NAMALWA (cell line): Measurements from ENCODE around the gene SERPINE3.

ENCODE experiments used
- DNase-seq: peaks from one replicate; pipeline ENCODE4 v3.0.0-alpha.2; 2015; ENCODE audit warnings: low spot score

Gene SERPINE3

GRCh38 chr13:51328488-51328887 lies 11.0 kb upstream of the SERPINE3 start:
- no peak for DNase-seq

DNA sequence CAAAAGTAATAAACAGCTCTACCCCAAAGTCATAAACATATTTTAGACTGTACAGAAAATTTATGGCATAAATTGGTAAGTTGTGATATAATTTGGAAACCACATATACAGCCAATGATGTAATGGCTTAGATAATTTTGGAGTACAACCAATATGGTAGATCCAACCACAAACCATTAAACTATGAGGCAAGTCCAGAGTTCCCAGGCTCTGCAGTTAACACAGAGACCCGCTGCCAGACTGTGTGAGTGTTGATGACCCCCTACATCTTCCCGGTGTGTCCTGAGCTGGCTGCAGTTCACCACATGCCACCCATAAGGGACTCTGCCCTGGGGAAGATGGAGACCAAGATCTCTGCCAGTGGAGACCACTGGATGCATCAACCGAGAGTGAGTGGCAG lies 9.9 kb upstream of the SERPINE3 start:
- DNase-seq: no peak

- DNase-seq: no peak
Observed at GRCh38 chr13:51330791-51331190, 8.7 kb upstream of the SERPINE3 start.

DNA sequence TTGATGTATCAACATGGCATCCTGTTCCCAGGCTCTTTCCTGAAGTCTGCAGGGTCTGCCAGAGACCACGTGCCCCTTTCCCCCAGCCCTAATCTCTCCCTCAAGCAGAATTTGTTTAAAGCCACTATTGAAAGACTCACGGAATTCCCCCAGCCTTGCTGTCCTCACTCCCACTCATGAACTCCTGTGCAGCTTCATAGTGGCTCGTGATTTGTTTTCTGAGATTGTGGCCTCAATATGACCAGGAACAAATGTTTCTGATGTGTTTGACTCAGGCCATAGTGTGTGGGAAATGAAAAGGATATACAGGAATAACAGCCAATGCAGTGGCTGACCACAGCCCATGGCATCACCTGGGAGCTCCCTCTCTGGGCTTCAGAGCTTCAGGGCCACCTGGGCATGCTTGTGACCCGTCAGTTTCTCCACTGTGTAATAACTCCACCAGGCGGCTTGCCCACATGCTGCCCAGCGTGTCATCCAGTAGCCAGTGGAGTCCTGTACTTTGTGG lies 8.1 kb upstream of the SERPINE3 start:
- DNase-seq: no peak

- DNase-seq: no peak
Observed at GRCh38 chr13:51332566-51333361, 6.7 kb upstream of the SERPINE3 start.

DNA sequence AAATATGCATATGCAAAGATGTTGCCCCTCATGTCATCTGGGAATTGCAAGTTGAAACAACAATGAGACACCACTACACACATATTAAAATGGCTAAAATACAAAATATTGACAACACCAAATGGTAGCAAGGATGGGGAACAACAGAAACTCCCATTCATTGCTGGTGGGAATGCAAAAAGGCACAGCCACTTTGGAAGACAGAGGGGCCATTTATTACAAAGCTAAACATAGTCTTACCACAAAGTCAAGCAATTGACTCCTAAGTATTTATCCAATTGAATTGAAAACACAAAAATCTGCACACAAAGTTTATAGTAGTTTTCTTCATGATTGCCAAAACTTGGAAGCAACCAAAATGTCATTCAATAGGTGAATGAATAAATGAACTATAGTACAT lies 6.1 kb upstream of the SERPINE3 start:
- DNase-seq: no peak

DNA sequence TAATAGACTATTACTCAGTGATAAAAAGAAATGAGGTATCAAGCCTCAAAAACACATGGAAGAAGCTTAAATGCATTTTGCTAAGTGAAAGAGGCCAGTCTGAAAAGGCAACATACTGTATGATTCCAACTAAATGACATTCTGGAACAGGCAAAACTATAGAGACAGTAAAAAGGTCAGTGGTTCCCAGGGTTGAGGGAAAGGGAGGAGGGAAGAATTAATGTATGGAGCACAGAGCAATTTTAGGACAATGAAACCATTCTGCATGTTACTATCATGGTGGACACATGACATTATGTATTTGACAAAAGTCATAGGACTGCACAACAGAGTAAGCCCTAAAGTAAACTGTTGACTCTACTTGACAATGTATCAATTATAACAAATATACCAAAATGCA lies 5.7 kb upstream of the SERPINE3 start:
- no peak for DNase-seq

DNA sequence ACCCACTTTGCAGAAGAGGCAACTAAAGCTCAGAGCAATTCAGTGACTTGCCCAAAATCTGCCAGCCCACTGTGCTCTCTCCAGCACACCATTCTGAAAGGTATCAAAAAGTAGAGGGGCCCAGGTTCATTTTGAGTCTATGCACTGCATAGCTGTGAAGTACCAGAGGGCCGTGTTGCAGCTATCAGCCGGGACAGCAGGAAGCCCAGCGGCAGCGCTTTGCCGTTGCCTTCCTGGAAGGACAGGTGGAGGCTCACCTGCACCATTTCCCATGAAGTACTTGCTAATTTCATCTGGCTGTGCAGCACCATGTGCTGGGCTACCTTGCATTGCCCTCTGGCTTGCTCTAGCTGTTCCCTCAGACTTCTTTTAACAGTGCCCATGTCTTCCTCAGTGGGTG lies 2.7 kb upstream of the SERPINE3 start:
- DNase-seq: no peak

DNA sequence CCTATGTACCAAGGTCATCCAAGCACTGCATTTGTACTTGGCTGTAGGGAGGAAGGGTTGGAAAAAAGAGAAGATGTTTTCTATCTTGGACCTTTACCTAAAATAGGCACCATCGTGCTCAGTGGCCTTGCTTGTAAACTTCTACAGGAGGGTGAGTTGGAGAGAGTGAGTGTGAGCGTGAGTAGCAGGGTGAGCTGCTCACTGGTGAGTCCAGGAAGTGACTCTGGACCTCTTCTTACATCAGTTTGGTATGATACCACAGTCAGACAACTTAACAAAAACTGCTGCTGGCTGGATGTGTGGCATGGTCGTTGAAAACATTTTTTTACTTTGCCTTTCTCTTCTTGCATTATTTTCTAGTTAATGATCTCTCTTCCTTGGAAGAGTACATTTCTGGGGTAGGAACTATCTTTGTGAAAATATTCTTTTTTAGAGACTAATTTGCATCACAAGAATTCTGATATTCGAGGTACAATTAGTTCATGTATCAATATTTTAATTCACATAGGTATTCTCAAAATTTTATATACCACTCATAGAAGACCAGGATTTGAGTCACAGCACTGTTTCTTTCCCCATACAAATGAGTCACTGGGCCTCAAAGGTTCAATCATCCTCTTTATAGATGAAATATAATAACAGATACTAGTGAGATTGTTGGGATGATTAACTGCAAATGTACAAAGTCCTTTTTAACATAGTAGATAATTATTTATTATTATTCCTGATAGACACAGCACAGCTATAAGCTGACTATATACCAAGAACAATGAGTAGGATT lies 651 bp downstream of the SERPINE3 start:
- DNase-seq: no peak

- DNase-seq: no peak
Observed at GRCh38 chr13:51341232-51341631, 1.7 kb downstream of the SERPINE3 start.

GRCh38 chr13:51341791-51342190 lies 2.3 kb downstream of the SERPINE3 start:
- no peak for DNase-seq

DNA sequence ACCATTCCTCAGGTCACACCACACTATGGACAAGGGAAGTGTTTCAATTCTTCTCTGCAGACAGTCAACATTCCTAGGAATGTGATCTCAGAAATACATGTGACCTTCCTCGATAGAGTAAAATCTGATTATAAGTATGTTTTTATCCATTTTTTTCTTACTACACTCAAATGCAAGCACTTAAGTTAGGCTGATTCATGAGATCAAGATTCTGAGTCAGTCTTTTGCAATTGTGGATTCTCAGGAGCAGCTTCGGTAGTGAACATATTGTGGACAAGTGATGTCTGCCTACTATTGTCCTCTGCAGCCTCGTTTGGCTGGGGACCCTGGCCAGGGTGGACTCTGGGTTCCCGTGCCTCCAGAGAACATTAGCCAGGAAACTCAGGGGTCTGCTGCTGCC lies 3.2 kb downstream of the SERPINE3 start:
- no peak for DNase-seq

GRCh38 chr13:51343475-51343874 lies 4.0 kb downstream of the SERPINE3 start:
- DNase-seq: no peak

GRCh38 chr13:51346397-51346796 lies 6.9 kb downstream of the SERPINE3 start:
- no peak for DNase-seq

DNA sequence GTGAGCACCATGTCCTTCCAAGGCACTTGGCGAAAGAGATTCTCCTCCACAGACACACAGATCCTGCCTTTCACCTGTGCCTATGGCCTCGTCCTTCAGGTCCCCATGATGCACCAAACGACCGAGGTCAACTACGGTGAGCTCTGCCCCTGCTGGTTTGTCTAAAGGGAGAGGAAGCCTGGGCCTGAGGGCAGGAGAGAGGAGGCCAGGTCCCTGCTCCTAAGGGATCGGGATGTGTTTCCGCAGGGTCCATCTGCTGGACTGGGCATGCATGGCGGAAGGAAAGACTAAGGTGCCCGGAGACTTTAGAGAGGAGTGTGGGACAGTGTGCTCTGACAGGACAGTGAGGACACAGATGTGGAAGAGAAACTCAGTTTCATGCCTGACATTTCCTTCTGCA lies 7.6 kb downstream of the SERPINE3 start:
- no peak for DNase-seq

DNA sequence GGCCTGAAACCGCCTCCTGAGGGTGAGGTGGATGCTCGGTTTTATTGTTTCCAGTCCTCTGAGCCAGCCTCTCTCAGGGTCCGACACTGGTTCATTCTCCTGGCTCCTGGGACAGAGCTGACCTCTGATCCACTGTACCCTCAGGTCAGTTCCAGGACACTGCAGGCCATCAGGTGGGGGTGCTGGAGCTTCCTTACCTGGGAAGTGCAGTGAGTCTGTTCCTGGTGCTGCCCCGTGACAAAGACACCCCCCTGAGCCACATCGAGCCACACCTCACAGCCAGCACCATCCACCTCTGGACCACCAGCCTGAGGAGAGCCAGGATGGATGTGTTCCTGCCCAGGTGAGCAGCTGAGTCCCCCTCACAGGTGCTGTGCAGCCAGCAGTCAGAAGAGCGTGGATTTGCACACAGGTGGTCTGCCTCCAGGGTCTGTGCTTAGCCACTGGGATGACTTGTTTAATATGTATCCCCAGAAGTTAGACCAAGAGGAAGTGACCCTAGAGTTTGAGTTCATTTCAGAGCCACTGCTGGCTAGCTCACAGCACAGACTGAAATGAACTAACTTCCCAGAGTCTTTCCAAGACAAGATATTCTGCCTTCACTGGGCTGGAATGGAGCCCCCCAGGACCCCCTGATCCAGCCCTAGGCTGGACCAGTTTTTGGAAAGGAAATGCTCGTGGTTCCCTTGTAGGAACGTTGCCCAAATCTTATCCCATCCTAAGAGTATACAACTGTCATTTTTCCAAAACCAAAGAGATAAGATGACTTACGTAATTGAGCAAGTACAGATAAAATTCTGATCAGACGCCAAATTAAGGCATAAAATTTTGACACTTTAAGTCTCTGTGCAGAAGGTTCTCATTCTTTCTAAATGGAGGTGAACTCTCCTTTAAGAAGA lies 8.8 kb downstream of the SERPINE3 start:
- no peak for DNase-seq

GRCh38 chr13:51349016-51349415 lies 9.5 kb downstream of the SERPINE3 start:
- no peak for DNase-seq

- DNase-seq: no peak
Observed at GRCh38 chr13:51355217-51355616, 15.7 kb downstream of the SERPINE3 start.

DNA sequence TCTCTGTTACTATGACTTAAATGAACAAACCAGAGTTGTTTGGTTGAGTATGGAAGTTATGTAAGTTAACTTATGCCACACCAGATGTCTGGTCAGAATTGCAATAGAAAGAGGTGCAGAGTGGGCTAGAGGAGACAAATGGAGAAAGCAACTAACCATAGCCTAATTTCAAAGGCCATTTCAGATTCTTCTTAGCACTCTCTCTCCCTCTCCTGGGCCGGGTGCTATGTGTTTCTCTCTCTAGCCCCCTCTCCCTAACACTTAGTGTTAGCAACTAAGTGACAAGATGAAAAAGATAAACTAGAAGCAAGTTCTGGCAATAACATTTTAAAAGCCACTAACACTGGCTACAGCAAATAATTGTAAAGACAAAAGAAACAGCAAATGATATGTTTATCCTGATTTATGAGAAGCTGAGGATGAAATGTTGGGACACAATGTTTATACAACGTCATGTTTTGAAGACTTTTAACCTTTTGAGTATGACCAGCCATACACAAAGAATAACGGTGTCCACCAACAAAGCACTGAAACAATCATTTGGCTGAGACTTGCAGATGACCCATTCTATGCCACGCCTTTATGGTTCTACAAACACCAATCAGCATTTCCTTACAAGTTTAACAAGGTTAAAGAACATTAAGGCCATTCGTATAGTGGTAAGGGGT lies 18.6 kb downstream of the SERPINE3 start:
- DNase-seq: no peak

- no peak for DNase-seq
Observed at GRCh38 chr13:51359352-51359751, 19.9 kb downstream of the SERPINE3 start.

DNA sequence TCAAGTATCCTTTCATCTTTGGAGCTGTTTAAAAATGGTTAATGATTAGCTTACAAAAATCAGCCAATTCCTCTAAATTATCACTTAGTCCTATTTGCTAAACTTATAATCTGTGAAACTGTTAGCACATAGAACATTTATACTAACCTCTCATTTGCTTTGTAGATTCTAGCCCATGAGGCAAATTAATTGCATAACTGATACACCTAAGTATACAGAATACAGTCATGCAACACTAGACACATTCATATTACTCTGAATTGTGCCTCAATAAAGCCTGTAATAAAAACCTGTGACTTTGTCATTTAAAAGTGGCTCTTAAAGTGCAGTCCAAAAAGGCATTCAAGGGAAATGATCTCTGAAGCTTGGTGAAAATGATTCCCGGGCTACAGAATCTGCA lies 21.0 kb downstream of the SERPINE3 start:
- DNase-seq: no peak

DNA sequence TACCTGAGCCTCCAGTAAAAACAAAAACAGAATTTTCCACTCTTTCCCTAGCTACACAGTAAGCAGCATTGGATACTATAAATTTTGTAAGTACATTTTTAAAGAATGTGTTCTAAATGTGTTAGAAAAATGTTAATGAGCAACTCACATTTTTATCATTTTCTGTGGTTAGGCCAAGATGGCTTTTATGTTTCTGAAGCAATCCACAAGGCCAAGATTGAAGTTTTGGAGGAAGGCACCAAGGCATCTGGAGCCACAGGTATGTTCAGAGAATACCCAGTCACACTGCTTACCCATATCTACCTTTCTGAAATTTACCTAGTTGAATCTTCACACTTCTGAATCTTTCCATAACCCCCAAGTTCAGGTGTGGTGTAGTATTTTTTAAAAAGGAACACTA lies 21.6 kb downstream of the SERPINE3 start:
- no peak for DNase-seq
